ENCODE results near the gene SHCBP1. TPM values are rescaled to one million over a fixed set of nuclear protein-coding genes. Genes with fewer than 3 reads are reported as not detected.

SHCBP1 gene
- total RNA-seq, 1 experiment from 2014 or later = 34.6 TPM

Other genes with a start within 250 kb of the SHCBP1 start
- 84.9 and 95.3 TPM in 2 replicates for gene VPS35, start 67.8 kb upstream of the SHCBP1 start, total RNA-seq (2014; rRNA removed; shearing (Covaris generic))
- 38.9 and 50.6 TPM in 2 replicates for gene ORC6, start 68.3 kb upstream of the SHCBP1 start, total RNA-seq (2014; rRNA removed; shearing (Covaris generic))
- gene MYLK3, start 127.0 kb upstream of the SHCBP1 start, total RNA-seq (2014; rRNA removed; shearing (Covaris generic)) = 0.03 and 0.11 TPM in 2 replicates
- gene C16orf87, start 209.8 kb upstream of the SHCBP1 start, total RNA-seq (2014; rRNA removed; shearing (Covaris generic)) = 17.4 and 19.1 TPM in 2 replicates

Measured in Daoy (cell line).